ENCODE results near the gene KRT73. TPM values are rescaled to one million over a fixed set of nuclear protein-coding genes. Genes with fewer than 3 reads are reported as not detected.
A peak's percentile ranks its signal among the peaks of the same experiment; 100 is the strongest.

The KRT73 gene
- total RNA-seq, 1 experiment from 2014 or later = not detected

DNA sequence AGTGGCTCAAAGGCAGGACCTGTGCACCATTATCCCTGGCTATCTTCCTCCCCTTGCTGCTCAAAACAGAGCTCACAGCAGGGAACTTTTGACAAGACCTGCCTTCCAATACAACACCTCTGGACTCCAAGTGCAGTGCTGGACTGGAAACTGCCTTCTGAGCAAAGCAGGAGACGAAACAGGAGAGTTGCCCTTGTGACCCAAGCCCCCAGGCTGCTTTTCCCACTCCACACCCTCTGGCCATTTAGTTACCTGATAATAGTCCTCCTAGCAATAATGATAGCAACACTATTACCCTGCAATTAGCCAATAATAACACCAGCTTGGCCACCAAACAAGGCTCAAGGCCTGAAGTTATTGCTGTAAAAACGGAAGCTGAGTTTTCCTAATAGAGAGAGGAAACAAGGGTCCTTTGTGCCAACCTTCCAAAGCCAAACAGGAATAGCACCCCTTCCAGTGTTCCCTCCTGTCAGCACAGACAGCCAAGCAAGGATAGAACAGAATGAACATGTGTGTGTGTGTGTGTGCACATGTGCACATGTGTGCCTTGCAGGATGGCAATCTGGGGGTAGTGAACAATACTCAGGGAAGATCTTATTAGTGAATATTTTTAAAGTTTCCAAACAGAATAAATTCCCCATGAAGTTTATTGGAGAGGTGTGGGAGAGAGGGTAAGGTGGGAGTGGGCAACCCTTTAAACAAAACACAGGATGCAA, 9.2 kb upstream of the KRT73 start:
- Histone ChIP-seq H2BK20ac (ENCODE audit: low read depth, low read length, poor library complexity, severe bottlenecking) (no peak overlapping the region), H2BK120ac (ENCODE audit: low read depth, low read length, poor library complexity, severe bottlenecking) (no peak overlapping the region), H3K27me3 (ENCODE audit: insufficient read depth, low read length) (no peaks in the 10 kb centered on the region), H4K5ac (ENCODE audit: insufficient read length, low read depth, low read length) (no peak overlapping the region), H2BK15ac (ENCODE audit: low read depth, low read length) (no peak overlapping the region), H2BK12ac (ENCODE audit: insufficient read length, low read depth, low read length) (no peak overlapping the region), H3K79me1 (ENCODE audit: insufficient read depth, low read depth, low read length, poor library complexity, severe bottlenecking) (no peaks in the 10 kb centered on the region), H3T11ph (ENCODE audit: low read length) (no peak overlapping the region), H3K18ac (ENCODE audit: insufficient read length, low read depth, low read length) (no peak overlapping the region), H2BK5ac (ENCODE audit: insufficient read length, low read length) (no peak overlapping the region), H3K4ac (ENCODE audit: low read depth, low read length) (no peak overlapping the region), H4K20me1 (ENCODE audit: control insufficient read depth, insufficient read depth, insufficient read length) (no peaks in the 10 kb centered on the region), H3K23me2 (ENCODE audit: insufficient read length, low read depth, low read length, poor library complexity, severe bottlenecking) (no peaks in the 10 kb centered on the region), H3K56ac (ENCODE audit: insufficient read length, low read depth, low read length) (no peak overlapping the region), H4K8ac (replicated peaks; ENCODE audit: insufficient read length, low read depth, low read length) (no peak overlapping the region), H2AFZ (ENCODE audit: low read length) (no peak overlapping the region), H3K9me3 (ENCODE audit: control insufficient read depth, low read depth, low read length) (no peaks in the 10 kb centered on the region), H2AK5ac (ENCODE audit: insufficient read length, low read length) (no peak overlapping the region), H3K27ac (ENCODE audit: insufficient read length, low read depth, low read length) (no peak overlapping the region), H3K4me2 (ENCODE audit: insufficient read depth, insufficient read length, low read length) (no peak overlapping the region), H3K4me1 (ENCODE audit: insufficient read depth, low read length) (no peaks in the 10 kb centered on the region), H3K79me2 (ENCODE audit: insufficient read depth, low read length) (no peaks in the 10 kb centered on the region), H3K14ac (ENCODE audit: insufficient read depth, low read length) (no peak overlapping the region), H4K91ac (ENCODE audit: insufficient read length, low read depth, low read length) (no peak overlapping the region), H3K23ac (ENCODE audit: insufficient read length, low read depth, low read length) (no peak overlapping the region), H3K9ac (ENCODE audit: extremely low read depth, insufficient read length, low read length) (no peak overlapping the region)
- Mint-ChIP-seq H3K4me3 (no peak overlapping the region), H3K27ac (no peak overlapping the region), H3K4me1 (peaks cover 8 to 9% of the 10 kb centered on the region in 2 experiments), H3K27me3 (ENCODE audit: low read depth) (peaks cover 13% of the 10 kb centered on the region; the same call in 1 of the 2 replicates), H3K36me3 (ENCODE audit: insufficient read depth in 1 of 3, low read depth in 3 of 3) (no peaks in the 10 kb centered on the region), H3K9me3 (no peaks in the 10 kb centered on the region)
- TF ChIP-seq, protein P1, sequence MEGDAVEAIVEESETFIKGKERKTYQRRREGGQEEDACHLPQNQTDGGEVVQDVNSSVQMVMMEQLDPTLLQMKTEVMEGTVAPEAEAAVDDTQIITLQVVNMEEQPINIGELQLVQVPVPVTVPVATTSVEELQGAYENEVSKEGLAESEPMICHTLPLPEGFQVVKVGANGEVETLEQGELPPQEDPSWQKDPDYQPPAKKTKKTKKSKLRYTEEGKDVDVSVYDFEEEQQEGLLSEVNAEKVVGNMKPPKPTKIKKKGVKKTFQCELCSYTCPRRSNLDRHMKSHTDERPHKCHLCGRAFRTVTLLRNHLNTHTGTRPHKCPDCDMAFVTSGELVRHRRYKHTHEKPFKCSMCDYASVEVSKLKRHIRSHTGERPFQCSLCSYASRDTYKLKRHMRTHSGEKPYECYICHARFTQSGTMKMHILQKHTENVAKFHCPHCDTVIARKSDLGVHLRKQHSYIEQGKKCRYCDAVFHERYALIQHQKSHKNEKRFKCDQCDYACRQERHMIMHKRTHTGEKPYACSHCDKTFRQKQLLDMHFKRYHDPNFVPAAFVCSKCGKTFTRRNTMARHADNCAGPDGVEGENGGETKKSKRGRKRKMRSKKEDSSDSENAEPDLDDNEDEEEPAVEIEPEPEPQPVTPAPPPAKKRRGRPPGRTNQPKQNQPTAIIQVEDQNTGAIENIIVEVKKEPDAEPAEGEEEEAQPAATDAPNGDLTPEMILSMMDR (conservative IDR thresholded peaks at IDR 0.05) = no peak
- WGBS (ENCODE audit: extremely low coverage, insufficient read length, low lambda C conversion rate) = no CpG with 5 or more reads among the region's 2 CpGs
- peak; percentile 17 for DNase-seq
